ENCODE data around the gene EIPR1.

DNA sequence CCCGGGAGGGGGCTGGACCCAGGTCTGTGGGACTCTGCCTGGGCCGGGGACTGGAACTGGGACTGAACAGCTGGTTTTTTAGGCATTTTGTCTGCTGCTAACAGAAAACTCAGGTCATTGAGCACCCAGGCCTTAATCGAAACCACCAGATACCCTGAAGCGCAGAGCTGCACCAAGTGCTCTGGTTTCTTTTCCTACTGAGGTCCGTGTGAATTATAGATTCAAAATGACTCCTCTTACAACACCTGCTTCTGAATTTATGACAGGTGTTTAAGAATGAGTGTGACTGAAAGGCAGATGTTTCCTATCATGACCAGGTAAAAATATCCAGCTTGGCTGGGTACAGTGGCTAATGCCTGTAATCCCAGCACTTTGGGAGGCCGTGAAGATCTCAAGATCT is 49.7 kb upstream of the EIPR1 start:
- TF ChIP-seq, protein P1, sequence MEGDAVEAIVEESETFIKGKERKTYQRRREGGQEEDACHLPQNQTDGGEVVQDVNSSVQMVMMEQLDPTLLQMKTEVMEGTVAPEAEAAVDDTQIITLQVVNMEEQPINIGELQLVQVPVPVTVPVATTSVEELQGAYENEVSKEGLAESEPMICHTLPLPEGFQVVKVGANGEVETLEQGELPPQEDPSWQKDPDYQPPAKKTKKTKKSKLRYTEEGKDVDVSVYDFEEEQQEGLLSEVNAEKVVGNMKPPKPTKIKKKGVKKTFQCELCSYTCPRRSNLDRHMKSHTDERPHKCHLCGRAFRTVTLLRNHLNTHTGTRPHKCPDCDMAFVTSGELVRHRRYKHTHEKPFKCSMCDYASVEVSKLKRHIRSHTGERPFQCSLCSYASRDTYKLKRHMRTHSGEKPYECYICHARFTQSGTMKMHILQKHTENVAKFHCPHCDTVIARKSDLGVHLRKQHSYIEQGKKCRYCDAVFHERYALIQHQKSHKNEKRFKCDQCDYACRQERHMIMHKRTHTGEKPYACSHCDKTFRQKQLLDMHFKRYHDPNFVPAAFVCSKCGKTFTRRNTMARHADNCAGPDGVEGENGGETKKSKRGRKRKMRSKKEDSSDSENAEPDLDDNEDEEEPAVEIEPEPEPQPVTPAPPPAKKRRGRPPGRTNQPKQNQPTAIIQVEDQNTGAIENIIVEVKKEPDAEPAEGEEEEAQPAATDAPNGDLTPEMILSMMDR (IDR thresholded peaks at IDR 0.05) = no peak
- TF ChIP-seq POLR2A (IDR thresholded peaks at IDR 0.05; ENCODE audit: low read depth) (no peak), POLR2AphosphoS5 (IDR thresholded peaks at IDR 0.05) (no peak), EP300 (IDR thresholded peaks at IDR 0.05) (no peak)

All from esophagus muscularis mucosa (tissue), 4 donors.